ENCODE measurements around the gene COX20.

- TF ChIP-seq CTCF (IDR thresholded peaks at IDR 0.05), result no peak
- no peak for TF ChIP-seq POLR2A (IDR thresholded peaks at IDR 0.05)
- no peak for TF ChIP-seq POLR2AphosphoS5 (IDR thresholded peaks at IDR 0.05)
Measured at GRCh38 chr1:244860078-244860477, 24.6 kb downstream of the COX20 start.
